IPS-NIHi11 (cell line): ENCODE results near the gene RACK1.
"Not testable (repeated sequence)": the region's sequence is repeated elsewhere in the genome, so short reads cannot be mapped to it uniquely, and the experiment has no call there.

ENCODE experiments used
- DNase-seq: peaks from one replicate; pipeline ENCODE4 v3.0.0; 2012; ENCODE audit warnings: mixed read lengths, low spot score

RACK1 gene

GRCh38 chr5:181214249-181214648 lies 29.5 kb downstream of the RACK1 start:
- not testable (repeated sequence) for DNase-seq

- DNase-seq = no peak
Observed at GRCh38 chr5:181212934-181213333, 30.8 kb downstream of the RACK1 start.

- DNase-seq = no peak
Observed at GRCh38 chr5:181212080-181212479, 31.6 kb downstream of the RACK1 start.

GRCh38 chr5:181211208-181211607 lies 32.5 kb downstream of the RACK1 start:
- no peak for DNase-seq

- DNase-seq = not testable (repeated sequence)
Observed at GRCh38 chr5:181210698-181211097, 33.0 kb downstream of the RACK1 start.

GRCh38 chr5:181210148-181210547 lies 33.6 kb downstream of the RACK1 start:
- not testable (repeated sequence) for DNase-seq

- not testable (repeated sequence) for DNase-seq
Observed at GRCh38 chr5:181209006-181209405, 34.7 kb downstream of the RACK1 start.

- DNase-seq = no peak
Observed at GRCh38 chr5:181207960-181208253, 35.8 kb downstream of the RACK1 start.

GRCh38 chr5:181207214-181207959 lies 36.3 kb downstream of the RACK1 start:
- DNase-seq = no peak

GRCh38 chr5:181205761-181206649 lies 37.7 kb downstream of the RACK1 start:
- DNase-seq = no peak

- DNase-seq = peak; percentile 55
Observed at GRCh38 chr5:181204826-181205760, 38.6 kb downstream of the RACK1 start, which contains the start of gene TRIM7. Gene TRIM7, minus strand, starts transcription at chr5:181205196. Its CDS starts 86 bp downstream, at chr5:181205110.

- DNase-seq = peak; percentile 55
Observed at GRCh38 chr5:181204113-181204825, 39.4 kb downstream of the RACK1 start.

GRCh38 chr5:181203777-181204112 lies 40.0 kb downstream of the RACK1 start:
- DNase-seq = no peak

- DNase-seq = no peak
Observed at GRCh38 chr5:181203093-181203711, 40.5 kb downstream of the RACK1 start.

GRCh38 chr5:181200816-181201215 lies 42.9 kb downstream of the RACK1 start:
- no peak for DNase-seq

- no peak for DNase-seq
Observed at GRCh38 chr5:181199881-181200638, 43.6 kb downstream of the RACK1 start.

GRCh38 chr5:181198905-181199519 lies 44.7 kb downstream of the RACK1 start:
- DNase-seq = no peak

GRCh38 chr5:181198106-181198685 lies 45.5 kb downstream of the RACK1 start:
- no peak for DNase-seq

- DNase-seq = no peak
Observed at GRCh38 chr5:181197326-181197951, 46.3 kb downstream of the RACK1 start.
